GM15510 (cell line): ENCODE results near the gene STPG2.

Experiments used
- POLR2A ChIP-seq: IDR thresholded peaks from 3 replicates; pipeline ENCODE4 v1.6.1; 2011; ENCODE audit warnings: borderline replicate concordance; ENCODE audit not compliant: insufficient read length; ENCODE audit errors: extremely low read depth

The STPG2 gene

GRCh38 chr4:98143001-98143899 lies at the start of gene STPG2:
Gene STPG2 (minus strand): TSS chr4:98143476.
- TF ChIP-seq POLR2A, result peak; percentile 57

- TF ChIP-seq POLR2A, result no peak
These were observed 42.0 kb upstream of the STPG2 start for GRCh38 chr4:98185279-98185678.

- no peak for TF ChIP-seq POLR2A
These were observed 38.5 kb upstream of the STPG2 start for GRCh38 chr4:98181809-98182208.

GRCh38 chr4:98179951-98180350 lies 36.7 kb upstream of the STPG2 start:
- TF ChIP-seq POLR2A, result no peak

- TF ChIP-seq POLR2A, result no peak
These were observed 33.3 kb upstream of the STPG2 start for GRCh38 chr4:98176531-98176930.

- no peak for TF ChIP-seq POLR2A
These were observed 26.8 kb upstream of the STPG2 start for GRCh38 chr4:98170035-98170434.

- no peak for TF ChIP-seq POLR2A
These were observed 23.4 kb upstream of the STPG2 start for GRCh38 chr4:98166731-98167041.

GRCh38 chr4:98166025-98166730 lies 22.9 kb upstream of the STPG2 start:
- TF ChIP-seq POLR2A, result no peak

- TF ChIP-seq POLR2A, result no peak
These were observed 19.4 kb upstream of the STPG2 start for GRCh38 chr4:98162696-98163095.

GRCh38 chr4:98151145-98151924 lies 8.1 kb upstream of the STPG2 start:
- no peak for TF ChIP-seq POLR2A

GRCh38 chr4:98150092-98150761 lies 7.0 kb upstream of the STPG2 start:
- no peak for TF ChIP-seq POLR2A

- TF ChIP-seq POLR2A, result no peak
These were observed 5.6 kb upstream of the STPG2 start for GRCh38 chr4:98148856-98149255.

GRCh38 chr4:98126141-98126540 lies 17.1 kb downstream of the STPG2 start:
- no peak for TF ChIP-seq POLR2A

GRCh38 chr4:98125585-98125984 lies 17.7 kb downstream of the STPG2 start:
- TF ChIP-seq POLR2A, result no peak

GRCh38 chr4:98117363-98117762 lies 25.9 kb downstream of the STPG2 start:
- no peak for TF ChIP-seq POLR2A
